Skeletal muscle satellite cell (primary cell): ENCODE data around the gene PRR18.

ENCODE experiments used
- H3K27me3 ChIP-seq: 2 replicates; pipeline ENCODE4 v1.7.0; 2013; ENCODE audit warnings: low read length; ENCODE audit not compliant: control insufficient read depth, insufficient read depth
- H3K36me3 ChIP-seq: 2 replicates; pipeline ENCODE4 v1.7.0; 2013; ENCODE audit warnings: mild to moderate bottlenecking, control low read depth, low read length; ENCODE audit not compliant: insufficient read depth
- H3K4me1 ChIP-seq: 2 replicates; pipeline ENCODE4 v1.7.0; 2013; ENCODE audit warnings: low read length; ENCODE audit not compliant: control insufficient read depth, insufficient read depth
- H3K4me2 ChIP-seq: 2 replicates; pipeline ENCODE4 v1.7.0; 2013; ENCODE audit warnings: mild to moderate bottlenecking, low read length
- H3K4me3 ChIP-seq: 2 replicates; pipeline ENCODE4 v1.7.0; 2013; ENCODE audit warnings: low read length
- H3K9ac ChIP-seq: 2 replicates; pipeline ENCODE4 v1.7.0; 2013; ENCODE audit warnings: mild to moderate bottlenecking, low read depth, low read length, moderate library complexity
- H3K9me3 ChIP-seq: replicated peaks from 2 replicates; pipeline ENCODE4 v1.7.0; 2013; ENCODE audit warnings: mild to moderate bottlenecking, control low read depth, low read length

Gene PRR18

GRCh38 chr6:166297606-166298005 is 10.6 kb downstream of the PRR18 start:
- Histone ChIP-seq H3K9me3 (no peaks in the 10 kb centered on the region), H3K9ac (no peak overlapping the region), H3K4me1 (no peaks in the 10 kb centered on the region), H3K4me3 (no peak overlapping the region), H3K36me3 (no peaks in the 10 kb centered on the region), H3K27me3 (peaks cover 11% of the 10 kb centered on the region), H3K4me2 (no peak overlapping the region)

- no peak overlapping the region for H3K4me3 ChIP-seq
- H3K27me3 ChIP-seq, result peaks cover 17% of the 10 kb centered on the region
- no peaks in the 10 kb centered on the region for H3K4me1 ChIP-seq
- no peak overlapping the region for H3K4me2 ChIP-seq
- no peaks in the 10 kb centered on the region for H3K36me3 ChIP-seq
- no peak overlapping the region for H3K9ac ChIP-seq
- H3K9me3 ChIP-seq, result no peaks in the 10 kb centered on the region
Measured at GRCh38 chr6:166296035-166296883, 11.9 kb downstream of the PRR18 start.

- H3K9me3 ChIP-seq, result no peaks in the 10 kb centered on the region
- H3K4me2 ChIP-seq, result no peak overlapping the region
- no peaks in the 10 kb centered on the region for H3K36me3 ChIP-seq
- no peak overlapping the region for H3K4me3 ChIP-seq
- H3K27me3 ChIP-seq, result peaks cover 32% of the 10 kb centered on the region
- H3K4me1 ChIP-seq, result no peaks in the 10 kb centered on the region
- no peak overlapping the region for H3K9ac ChIP-seq
Measured at GRCh38 chr6:166293731-166294584, 14.2 kb downstream of the PRR18 start.

GRCh38 chr6:166289207-166290060 is 18.8 kb downstream of the PRR18 start:
- peaks cover 40% of the 10 kb centered on the region for H3K27me3 ChIP-seq

GRCh38 chr6:166286839-166287271 is 21.3 kb downstream of the PRR18 start:
- Histone ChIP-seq H3K36me3 (no peaks in the 10 kb centered on the region), H3K27me3 (peaks cover 54% of the 10 kb centered on the region), H3K4me2 (no peak overlapping the region), H3K9me3 (no peaks in the 10 kb centered on the region), H3K4me3 (no peak overlapping the region), H3K9ac (no peak overlapping the region), H3K4me1 (no peaks in the 10 kb centered on the region)

More at GRCh38 chr6:166289207-166290060, 18.8 kb downstream of the PRR18 start:
- no peaks in the 10 kb centered on the region for H3K9me3 ChIP-seq
- H3K4me2 ChIP-seq, result no peak overlapping the region
- no peaks in the 10 kb centered on the region for H3K36me3 ChIP-seq
- no peak overlapping the region for H3K9ac ChIP-seq
- no peaks in the 10 kb centered on the region for H3K4me1 ChIP-seq
- H3K4me3 ChIP-seq, result no peak overlapping the region

GRCh38 chr6:166285233-166285632 is 23.0 kb downstream of the PRR18 start:
- Histone ChIP-seq H3K27me3 (peaks cover 54% of the 10 kb centered on the region), H3K9ac (no peak overlapping the region), H3K4me1 (no peaks in the 10 kb centered on the region), H3K4me2 (no peak overlapping the region), H3K4me3 (no peak overlapping the region), H3K9me3 (no peaks in the 10 kb centered on the region), H3K36me3 (no peaks in the 10 kb centered on the region)

GRCh38 chr6:166284640-166285039 is 23.6 kb downstream of the PRR18 start:
- no peaks in the 10 kb centered on the region for H3K9me3 ChIP-seq
- no peak overlapping the region for H3K4me3 ChIP-seq
- no peaks in the 10 kb centered on the region for H3K36me3 ChIP-seq
- no peak overlapping the region for H3K4me2 ChIP-seq
- no peaks in the 10 kb centered on the region for H3K4me1 ChIP-seq
- H3K27me3 ChIP-seq, result peaks cover 48% of the 10 kb centered on the region
- H3K9ac ChIP-seq, result no peak overlapping the region

GRCh38 chr6:166282394-166283032 is 25.7 kb downstream of the PRR18 start:
- peaks cover 47% of the 10 kb centered on the region for H3K27me3 ChIP-seq
- H3K36me3 ChIP-seq, result no peaks in the 10 kb centered on the region
- no peaks in the 10 kb centered on the region for H3K9me3 ChIP-seq
- no peak overlapping the region for H3K4me3 ChIP-seq
- H3K4me1 ChIP-seq, result no peaks in the 10 kb centered on the region
- H3K9ac ChIP-seq, result no peak overlapping the region
- H3K4me2 ChIP-seq, result no peak overlapping the region

GRCh38 chr6:166281104-166281503 is 27.1 kb downstream of the PRR18 start:
- Histone ChIP-seq H3K36me3 (no peaks in the 10 kb centered on the region), H3K27me3 (peaks cover 57% of the 10 kb centered on the region), H3K4me1 (peaks cover 5% of the 10 kb centered on the region), H3K4me2 (no peak overlapping the region), H3K9me3 (no peaks in the 10 kb centered on the region), H3K4me3 (no peak overlapping the region), H3K9ac (no peak overlapping the region)

GRCh38 chr6:166279393-166279679 is 28.9 kb downstream of the PRR18 start:
- H3K4me2 ChIP-seq, result no peak overlapping the region
- no peak overlapping the region for H3K9ac ChIP-seq
- H3K36me3 ChIP-seq, result no peaks in the 10 kb centered on the region
- H3K27me3 ChIP-seq, result peaks cover 46% of the 10 kb centered on the region
- peaks cover 5% of the 10 kb centered on the region for H3K4me1 ChIP-seq
- no peak overlapping the region for H3K4me3 ChIP-seq
- H3K9me3 ChIP-seq, result no peaks in the 10 kb centered on the region
